Common myeloid progenitor, CD34-positive (primary cell): Measurements from ENCODE around the gene CTRL.

ENCODE experiments used
- CTCF ChIA-PET: fragments of 350-600 bp; sonication (Branson Sonifier 250); formaldehyde crosslinking; loops from one replicate; lab custom pipeline; 2021; ENCODE audit warnings: antibody characterized with exemption; lab: Charles Lee
- POLR2A ChIA-PET: fragments of 350-600 bp; sonication (Branson Sonifier 250); formaldehyde crosslinking; loops from one replicate; lab custom pipeline; 2021; ENCODE audit warnings: antibody characterized with exemption; lab: Charles Lee
- DNase-seq, 3 donors: peaks; one replicate each; pipeline versions ENCODE4 v3.0.0 to v3.0.0-alpha.2; 2013
- H3K27ac ChIP-seq, 2 experiments: 1 replicate in 1 of 2; 2 replicates in 1 of 2; pipeline ENCODE4 v1.7.0; 2013; ENCODE audit warnings: inconsistent platforms in 2 of 2, low read length in 2 of 2, mild to moderate bottlenecking in 2 of 2, low read depth in 1 of 2, moderate library complexity in 1 of 2; ENCODE audit not compliant: severe bottlenecking in 2 of 2, insufficient read depth in 1 of 2, poor library complexity in 1 of 2
- H3K27me3 ChIP-seq, 5 experiments: replicated peaks in 2 of 5; 1 replicate in 3 of 5; 2 replicates in 2 of 5; pipeline versions ENCODE4 v1.6.1 to v1.7.0; 2013; ENCODE audit warnings: low read length in 4 of 5, mild to moderate bottlenecking in 2 of 5, moderate library complexity in 2 of 5, inconsistent platforms in 1 of 5; ENCODE audit not compliant: insufficient read depth in 5 of 5, control insufficient read depth in 4 of 5
- H3K36me3 ChIP-seq, 4 experiments: 1 replicate in 2 of 4; 2 replicates in 2 of 4; pipeline versions ENCODE4 v1.6.1 to v1.7.0; 2013; ENCODE audit warnings: low read length in 3 of 4, control low read depth in 1 of 4, mild to moderate bottlenecking in 1 of 4; ENCODE audit not compliant: control insufficient read depth in 4 of 4, insufficient read depth in 4 of 4
- H3K4me1 ChIP-seq, 4 experiments: 1 replicate in 3 of 4; 2 replicates in 1 of 4; pipeline versions ENCODE4 v1.6.1 to v1.7.1; 2013; ENCODE audit warnings: low read length in 3 of 4, mild to moderate bottlenecking in 3 of 4, control low read depth in 1 of 4, inconsistent platforms in 1 of 4, moderate library complexity in 1 of 4; ENCODE audit not compliant: control insufficient read depth in 4 of 4, insufficient read depth in 4 of 4; ENCODE audit errors: control extremely low read depth in 1 of 4
- H3K4me3 ChIP-seq, 7 experiments: 1 replicate in 4 of 7; 2 replicates in 3 of 7; pipeline versions ENCODE4 v1.5.1 to v1.7.0; 2013; ENCODE audit warnings: mild to moderate bottlenecking in 7 of 7, low read length in 6 of 7, moderate library complexity in 6 of 7, inconsistent platforms in 2 of 7, low read depth in 2 of 7, control low read depth in 1 of 7; ENCODE audit not compliant: insufficient read depth in 4 of 7, control insufficient read depth in 1 of 7; ENCODE audit errors: extremely low read depth in 1 of 7
- H3K9me3 ChIP-seq, 5 experiments: 1 replicate in 4 of 5; 2 replicates in 1 of 5; pipeline versions ENCODE4 v1.6.1 to v1.7.1; 2013; ENCODE audit warnings: low read length in 4 of 5, mild to moderate bottlenecking in 2 of 5, inconsistent platforms in 1 of 5, low read depth in 1 of 5, moderate library complexity in 1 of 5; ENCODE audit not compliant: control insufficient read depth in 4 of 5, insufficient read depth in 2 of 5; ENCODE audit errors: control extremely low read depth in 1 of 5
- WGBS: methylation state at CpG from one replicate; pipeline ENCODE4 v1.1.5; 2013; ENCODE audit not compliant: insufficient coverage; 5-methylcytosine and 5-hydroxymethylcytosine counted together

The CTRL gene

GRCh38 chr16:67933805-67934204, 2.1 kb upstream of the CTRL start:
- Histone ChIP-seq H3K27ac (no peak overlapping the region), H3K9me3 (no peaks in the 10 kb centered on the region), H3K36me3 (peaks cover 0 to 59% (median 48%) of the 10 kb centered on the region in 4 experiments), H3K4me3 (no peak overlapping the region), H3K27me3 (no peaks in the 10 kb centered on the region), H3K4me1 (peaks cover 4 to 22% (median 19%) of the 10 kb centered on the region in 4 experiments)
- CTCF ChIA-PET = interaction anchor here (0.8 to 21.3 kb wide), 11 partner anchors 8 to 266 kb away, joined by 3 to 359 read pairs (median 3); partner anchors contain the start of genes DDX28, DUS2, EDC4 and NRN1L
- 97% methylated on average over 7 of the region's 7 CpGs for WGBS
- POLR2A ChIA-PET = interaction anchor here (0.6 kb wide), 1 partner anchor 23 kb away, joined by 5 read pairs; no protein-coding TSS in a partner anchor
- DNase-seq = no peak

- H3K9me3 ChIP-seq = no peaks in the 10 kb centered on the region
- ChIA-PET CTCF (interaction anchor here (0.8 to 21.3 kb wide), 4 partner anchors 18 to 116 kb away, joined by 3 to 359 read pairs (median 4); partner anchors contain the start of genes EDC4 and NRN1L), POLR2A (no interaction called here)
- peaks cover 4 to 20% (median 17%) of the 10 kb centered on the region in 4 experiments for H3K4me1 ChIP-seq
- no peak overlapping the region for H3K4me3 ChIP-seq
- H3K36me3 ChIP-seq = peaks cover 0 to 71% (median 57%) of the 10 kb centered on the region in 4 experiments
- H3K27ac ChIP-seq = no peak overlapping the region
- WGBS = 100% methylated on average over 1 of the region's 4 CpGs
- no peaks in the 10 kb centered on the region for H3K27me3 ChIP-seq
- DNase-seq = no peak
Observed at GRCh38 chr16:67932462-67932840, 789 bp upstream of the CTRL start.

GRCh38 chr16:67930678-67931211, 917 bp downstream of the CTRL start:
- WGBS = 96% methylated on average over 17 of the region's 17 CpGs
- H3K4me1 ChIP-seq = peaks cover 0 to 10% (median 9%) of the 10 kb centered on the region in 4 experiments
- H3K27me3 ChIP-seq = no peaks in the 10 kb centered on the region
- POLR2A ChIA-PET = no interaction called here
- H3K36me3 ChIP-seq = peaks cover 0 to 82% (median 63%) of the 10 kb centered on the region in 4 experiments
- no peak overlapping the region for H3K27ac ChIP-seq
- no peak for DNase-seq
- no peak overlapping the region for H3K4me3 ChIP-seq
- no peaks in the 10 kb centered on the region for H3K9me3 ChIP-seq
- CTCF ChIA-PET = interaction anchor here (1.5 to 21.3 kb wide), 5 partner anchors 13 to 297 kb away, joined by 3 to 359 read pairs (median 5); partner anchors contain the start of genes EDC4 and NRN1L

GRCh38 chr16:67930191-67930590, 1.5 kb downstream of the CTRL start:
- Histone ChIP-seq H3K4me3 (no peak overlapping the region), H3K4me1 (peaks cover 0 to 6% (median 3%) of the 10 kb centered on the region in 4 experiments), H3K27ac (no peak overlapping the region), H3K9me3 (no peaks in the 10 kb centered on the region), H3K27me3 (no peaks in the 10 kb centered on the region), H3K36me3 (peaks cover 0 to 82% (median 62%) of the 10 kb centered on the region in 4 experiments)
- POLR2A ChIA-PET = no interaction called here
- 98% methylated on average over 14 of the region's 14 CpGs for WGBS
- no peak for DNase-seq
- CTCF ChIA-PET = interaction anchor here (1.5 to 21.3 kb wide), 8 partner anchors 12 to 298 kb away, joined by 3 to 359 read pairs (median 6); partner anchors contain the start of genes EDC4 and NRN1L

- H3K4me1 ChIP-seq = no peaks in the 10 kb centered on the region
- DNase-seq = peak; percentile 56 to 77 (median 69)
- WGBS = 76% methylated on average over 11 of the region's 16 CpGs
- H3K27ac ChIP-seq = no peak overlapping the region
- CTCF ChIA-PET = interaction anchor here (0.7 to 21.3 kb wide), 15 partner anchors 11 to 259 kb away, joined by 3 to 359 read pairs (median 5); partner anchors contain the start of genes EDC4 and NRN1L
- no peaks in the 10 kb centered on the region for H3K9me3 ChIP-seq
- no peaks in the 10 kb centered on the region for H3K27me3 ChIP-seq
- POLR2A ChIA-PET = interaction anchor here (0.7 kb wide), 2 partner anchors 30 to 243 kb away, joined by 3 read pairs; no protein-coding TSS in a partner anchor
- H3K36me3 ChIP-seq = peaks cover 0 to 73% (median 51%) of the 10 kb centered on the region in 4 experiments
- H3K4me3 ChIP-seq = no peak overlapping the region
Observed at GRCh38 chr16:67928561-67929364, 2.9 kb downstream of the CTRL start.

GRCh38 chr16:67928147-67928546, 3.5 kb downstream of the CTRL start:
- Histone ChIP-seq H3K27ac (no peak overlapping the region), H3K36me3 (peaks cover 0 to 75% (median 49%) of the 10 kb centered on the region in 4 experiments), H3K4me3 (no peak overlapping the region), H3K4me1 (no peaks in the 10 kb centered on the region), H3K27me3 (no peaks in the 10 kb centered on the region), H3K9me3 (no peaks in the 10 kb centered on the region)
- no peak for DNase-seq
- ChIA-PET POLR2A (interaction anchor here (0.7 kb wide), 2 partner anchors 29 to 243 kb away, joined by 3 read pairs; no protein-coding TSS in a partner anchor), CTCF (interaction anchor here (0.8 to 21.3 kb wide), 12 partner anchors 13 to 254 kb away, joined by 3 to 359 read pairs (median 6); partner anchors contain the start of genes EDC4 and NRN1L)
- WGBS = 91% methylated on average over 7 of the region's 7 CpGs
